ENCODE data around the gene CSNK2A3. TPM values are rescaled to one million over a fixed set of nuclear protein-coding genes. Genes with fewer than 3 reads are reported as not detected.

Gene CSNK2A3
- total RNA-seq, 1 experiment from 2014 or later: 1.7 TPM

GRCh38 chr11:11389238-11389637 is 36.2 kb upstream of the CSNK2A3 start:
- Histone ChIP-seq H3K23ac (ENCODE audit: insufficient read length, low read depth, low read length) (no peak overlapping the region), H2AFZ (ENCODE audit: low read length) (no peak overlapping the region), H2BK12ac (ENCODE audit: insufficient read length, low read depth, low read length) (no peak overlapping the region), H4K8ac (replicated peaks; ENCODE audit: insufficient read length, low read depth, low read length) (no peak overlapping the region), H3K9me3 (ENCODE audit: control insufficient read depth, low read depth, low read length) (no peaks in the 10 kb centered on the region), H3K23me2 (ENCODE audit: insufficient read length, low read depth, low read length, poor library complexity, severe bottlenecking) (no peaks in the 10 kb centered on the region), H3K4me2 (ENCODE audit: insufficient read depth, insufficient read length, low read length) (no peak overlapping the region), H3K18ac (ENCODE audit: insufficient read length, low read depth, low read length) (no peak overlapping the region), H3K79me1 (ENCODE audit: insufficient read depth, low read depth, low read length, poor library complexity, severe bottlenecking) (no peaks in the 10 kb centered on the region), H4K91ac (ENCODE audit: insufficient read length, low read depth, low read length) (no peak overlapping the region), H3T11ph (ENCODE audit: low read length) (no peak overlapping the region), H2BK120ac (ENCODE audit: low read depth, low read length, poor library complexity, severe bottlenecking) (no peak overlapping the region), H3K9ac (ENCODE audit: extremely low read depth, insufficient read length, low read length) (no peak overlapping the region), H3K56ac (ENCODE audit: insufficient read length, low read depth, low read length) (no peak overlapping the region), H2BK15ac (ENCODE audit: low read depth, low read length) (no peak overlapping the region), H4K5ac (ENCODE audit: insufficient read length, low read depth, low read length) (no peak overlapping the region), H2BK5ac (ENCODE audit: insufficient read length, low read length) (no peak overlapping the region), H3K14ac (ENCODE audit: insufficient read depth, low read length) (no peak overlapping the region), H2BK20ac (ENCODE audit: low read depth, low read length, poor library complexity, severe bottlenecking) (no peak overlapping the region), H3K4me1 (ENCODE audit: insufficient read depth, low read length) (no peaks in the 10 kb centered on the region; the same call in 1 of the 2 replicates), H3K79me2 (ENCODE audit: insufficient read depth, low read length) (no peaks in the 10 kb centered on the region), H3K27me3 (ENCODE audit: insufficient read depth, low read length) (no peaks in the 10 kb centered on the region), H2AK5ac (ENCODE audit: insufficient read length, low read length) (no peak overlapping the region), H4K20me1 (ENCODE audit: control insufficient read depth, insufficient read depth, insufficient read length) (no peaks in the 10 kb centered on the region), H3K27ac (ENCODE audit: insufficient read length, low read depth, low read length) (no peak overlapping the region), H3K4ac (ENCODE audit: low read depth, low read length) (no peak overlapping the region)
- WGBS (ENCODE audit: extremely low coverage, insufficient read length, low lambda C conversion rate): no CpG with 5 or more reads among the region's 4 CpGs
- TF ChIP-seq CTCF (conservative IDR thresholded peaks at IDR 0.05): no peak
- no peak for DNase-seq
- Mint-ChIP-seq H3K4me1 (peaks cover 16 to 25% of the 10 kb centered on the region in 2 experiments), H3K4me3 (no peak overlapping the region), H3K27me3 (ENCODE audit: low read depth) (peaks cover 2% of the 10 kb centered on the region), H3K36me3 (ENCODE audit: insufficient read depth in 1 of 3, low read depth in 3 of 3) (peaks cover 0 to 2% (median 0%) of the 10 kb centered on the region in 3 experiments; a peak in 2 of 7 replicates), H3K9me3 (peaks cover 0 to 4% of the 10 kb centered on the region in 2 experiments; a peak in 1 of 5 replicates), H3K27ac (no peak overlapping the region)

Data from H9 (cell line).